GM23338 (cell line): ENCODE results near the gene NPC2. TPM values are rescaled to one million over a fixed set of nuclear protein-coding genes. Genes with fewer than 3 reads are reported as not detected.

Experiments
- ATAC-seq: fragments of 200-7000 bp; cut with Tn5 transposase; 3 replicates; pipeline ENCODE4 v1.9.1; 2020
- DNase-seq: peaks from one replicate; pipeline ENCODE4 v3.0.0-alpha.2; 2015; ENCODE audit warnings: low spot score
- H2AFZ ChIP-seq: fragments of 200-600 bp; sonication (generic); 2 replicates; pipeline ENCODE4 v1.8.0; 2016; ENCODE audit warnings: antibody characterized with exemption, mild to moderate bottlenecking, moderate library complexity
- H3F3A ChIP-seq: fragments of 200-600 bp; sonication (generic); replicated peaks from 2 replicates; pipeline ENCODE4 v1.8.0; 2017; ENCODE audit warnings: antibody characterized with exemption, mixed run types, low read depth
- H3K27ac ChIP-seq: fragments of 200-600 bp; sonication (generic); 2 replicates; pipeline ENCODE4 v1.6.1; 2016; ENCODE audit warnings: low read depth
- H3K27me3 ChIP-seq: fragments of 200-600 bp; sonication (generic); 2 replicates; pipeline ENCODE4 v1.8.0; 2016; ENCODE audit warnings: mild to moderate bottlenecking, mixed run types, moderate library complexity; ENCODE audit not compliant: insufficient read depth
- H3K36me3 ChIP-seq: fragments of 200-600 bp; sonication (generic); 2 replicates; pipeline ENCODE4 v1.8.0; 2016; ENCODE audit warnings: mild to moderate bottlenecking; ENCODE audit not compliant: insufficient read depth
- H3K4me1 ChIP-seq: fragments of 200-600 bp; sonication (generic); 2 replicates; pipeline ENCODE4 v1.8.0; 2016; ENCODE audit warnings: mild to moderate bottlenecking, moderate library complexity; ENCODE audit not compliant: insufficient read depth
- H3K4me2 ChIP-seq: fragments of 200-600 bp; sonication (generic); 2 replicates; pipeline ENCODE4 v1.7.1; 2017; ENCODE audit warnings: mixed run types
- H3K4me3 ChIP-seq: fragments of 200-600 bp; sonication (generic); 2 replicates; pipeline ENCODE4 v1.6.1; 2016; ENCODE audit warnings: mixed run types
- H3K79me2 ChIP-seq: fragments of 200-600 bp; sonication (generic); replicated peaks from 2 replicates; pipeline ENCODE4 v1.8.0; 2017; ENCODE audit warnings: mild to moderate bottlenecking; ENCODE audit not compliant: insufficient read depth
- H3K9me2 ChIP-seq: fragments of 200-600 bp; sonication (generic); 2 replicates; pipeline ENCODE4 v1.8.0; 2017; ENCODE audit not compliant: insufficient read depth
- H4K20me1 ChIP-seq: fragments of 200-600 bp; sonication (generic); replicated peaks from 2 replicates; pipeline ENCODE4 v1.8.0; 2017; ENCODE audit warnings: mild to moderate bottlenecking; ENCODE audit not compliant: insufficient read depth
- H3K27ac Mint-ChIP-seq: 2 replicates; pipeline ENCODE4 v1.8.0; 2020; ENCODE audit warnings: inconsistent platforms, mild to moderate bottlenecking, moderate library complexity, mixed read lengths
- H3K27me3 Mint-ChIP-seq: 3 replicates; pipeline ENCODE4 v1.8.0; 2022; ENCODE audit warnings: low read depth, mild to moderate bottlenecking, moderate library complexity, mixed read lengths, inconsistent platforms; ENCODE audit not compliant: insufficient read depth, poor library complexity
- H3K36me3 Mint-ChIP-seq: 3 replicates; pipeline ENCODE4 v1.8.0; 2021; ENCODE audit warnings: low read depth, mild to moderate bottlenecking, inconsistent platforms, moderate library complexity, mixed read lengths
- H3K4me1 Mint-ChIP-seq: 3 replicates; pipeline ENCODE4 v1.8.0; 2020; ENCODE audit warnings: mild to moderate bottlenecking, inconsistent platforms, mixed read lengths
- H3K4me3 Mint-ChIP-seq: 3 replicates; pipeline ENCODE4 v1.8.0; 2021; ENCODE audit warnings: moderate library complexity, mild to moderate bottlenecking, inconsistent platforms, mixed read lengths
- H3K9me3 Mint-ChIP-seq: 3 replicates; pipeline ENCODE4 v1.8.0; 2020; ENCODE audit warnings: moderate library complexity, mild to moderate bottlenecking, inconsistent platforms, mixed read lengths
- CREB1 ChIP-seq: fragments of 250-450 bp; sonication (Bioruptor Pico); IDR thresholded peaks from 2 replicates; pipeline ENCODE4 v1.5.0; 2020; ENCODE audit warnings: low read depth, mild to moderate bottlenecking, moderate library complexity
- EZH2 ChIP-seq: fragments of 200-600 bp; sonication (generic); IDR thresholded peaks from one replicate; pipeline ENCODE4 v1.8.0; 2017; ENCODE audit warnings: antibody characterized with exemption, mild to moderate bottlenecking, low read depth; ENCODE audit not compliant: unreplicated experiment
- EZH2phosphoT487 ChIP-seq: fragments of 200-600 bp; sonication (generic); IDR thresholded peaks from one replicate; pipeline ENCODE4 v1.8.1; 2018; ENCODE audit warnings: antibody characterized with exemption; ENCODE audit not compliant: unreplicated experiment
- JUNB ChIP-seq: IDR thresholded peaks from one replicate; pipeline ENCODE4 v1.6.1; 2016; ENCODE audit warnings: antibody characterized with exemption; ENCODE audit not compliant: unreplicated experiment
- NANOG ChIP-seq: IDR thresholded peaks from 2 replicates; pipeline ENCODE4 v1.6.1; 2016; ENCODE audit warnings: antibody characterized with exemption, borderline replicate concordance
- POLR2AphosphoS5 ChIP-seq: IDR thresholded peaks from 2 replicates; pipeline ENCODE4 v1.6.1; 2016; ENCODE audit warnings: antibody characterized with exemption, low read depth
- STAT1 ChIP-seq: IDR thresholded peaks from one replicate; pipeline ENCODE4 v1.6.1; 2016; ENCODE audit warnings: antibody characterized with exemption; ENCODE audit not compliant: unreplicated experiment
- ZNF114 ChIP-seq: fragments of 250-450 bp; sonication (Bioruptor Pico); IDR thresholded peaks from 2 replicates; pipeline ENCODE4 v1.5.0; 2020; ENCODE audit warnings: mild to moderate bottlenecking, moderate library complexity
- ZNF331 ChIP-seq: fragments of 250-450 bp; sonication (Bioruptor Pico); IDR thresholded peaks from 2 replicates; pipeline ENCODE4 v1.5.0; 2020; ENCODE audit warnings: low read depth, mild to moderate bottlenecking, moderate library complexity
- polyA plus RNA-seq: library from polyadenylated mRNA; unstranded; fragments of >200 nt; fragmentation: Nextera tagmentation; extraction: Ambion mirVana; gene quantifications from 2 replicates; pipeline ENCODE4 v1.2.1, GENCODE V29; 2016
- total RNA-seq: library from RNA; depleted of rRNA; stranded (reverse); fragments of >200 nt; shearing (Covaris generic); gene quantifications from 2 replicates; pipeline ENCODE4 v1.2.3, GENCODE V29; 2014
- TF ChIP-seq, protein P1 (sequence below), 2 experiments: fragments of 200-600 bp in 1 of 2; sonication (generic) in 1 of 2; conservative IDR thresholded peaks; 2 replicates each; pipeline versions ENCODE4 v1.5.1 to v1.6.1; 2016 to 2017; ENCODE audit warnings: antibody characterized with exemption in 2 of 2, low read depth in 2 of 2, mild to moderate bottlenecking in 2 of 2, moderate library complexity in 1 of 2
- TF ChIP-seq, protein P2 (sequence below): IDR thresholded peaks from one replicate; pipeline ENCODE4 v1.6.1; 2018; ENCODE audit warnings: antibody characterized with exemption; ENCODE audit not compliant: unreplicated experiment
- TF ChIP-seq, protein P3 (sequence below): IDR thresholded peaks from 2 replicates; pipeline ENCODE4 v1.6.1; 2016; ENCODE audit warnings: antibody characterized with exemption

NPC2 gene
- total and polyA plus RNA-seq, 2 experiments from 2014 or later: 287 to 344 TPM

DNA sequence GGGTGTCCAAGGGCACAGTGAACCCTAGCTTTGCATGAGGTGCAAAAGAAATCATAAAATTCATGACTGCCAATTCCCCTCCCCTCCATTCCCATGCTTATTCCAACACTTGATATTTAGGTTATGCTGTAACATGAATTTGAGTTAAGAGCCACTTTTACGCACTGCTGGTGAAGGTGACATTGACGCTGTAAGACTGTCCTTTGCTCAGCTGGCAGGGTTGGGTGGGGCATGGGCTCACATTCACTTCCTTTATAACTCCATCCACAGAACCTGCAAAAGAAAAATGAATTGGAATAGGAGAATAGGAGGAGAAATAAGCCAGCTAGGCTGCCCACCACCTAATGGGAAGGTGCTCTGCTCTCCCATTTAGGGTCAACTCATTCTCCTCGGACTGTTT lies 6.9 kb downstream of the NPC2 start (continued):
- TF ChIP-seq, protein P1, sequence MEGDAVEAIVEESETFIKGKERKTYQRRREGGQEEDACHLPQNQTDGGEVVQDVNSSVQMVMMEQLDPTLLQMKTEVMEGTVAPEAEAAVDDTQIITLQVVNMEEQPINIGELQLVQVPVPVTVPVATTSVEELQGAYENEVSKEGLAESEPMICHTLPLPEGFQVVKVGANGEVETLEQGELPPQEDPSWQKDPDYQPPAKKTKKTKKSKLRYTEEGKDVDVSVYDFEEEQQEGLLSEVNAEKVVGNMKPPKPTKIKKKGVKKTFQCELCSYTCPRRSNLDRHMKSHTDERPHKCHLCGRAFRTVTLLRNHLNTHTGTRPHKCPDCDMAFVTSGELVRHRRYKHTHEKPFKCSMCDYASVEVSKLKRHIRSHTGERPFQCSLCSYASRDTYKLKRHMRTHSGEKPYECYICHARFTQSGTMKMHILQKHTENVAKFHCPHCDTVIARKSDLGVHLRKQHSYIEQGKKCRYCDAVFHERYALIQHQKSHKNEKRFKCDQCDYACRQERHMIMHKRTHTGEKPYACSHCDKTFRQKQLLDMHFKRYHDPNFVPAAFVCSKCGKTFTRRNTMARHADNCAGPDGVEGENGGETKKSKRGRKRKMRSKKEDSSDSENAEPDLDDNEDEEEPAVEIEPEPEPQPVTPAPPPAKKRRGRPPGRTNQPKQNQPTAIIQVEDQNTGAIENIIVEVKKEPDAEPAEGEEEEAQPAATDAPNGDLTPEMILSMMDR (conservative IDR thresholded peaks at IDR 0.05; ENCODE audit: low read depth in 2 of 2): no peak
- no peak for TF ChIP-seq POLR2AphosphoS5
- TF ChIP-seq, protein P2, sequence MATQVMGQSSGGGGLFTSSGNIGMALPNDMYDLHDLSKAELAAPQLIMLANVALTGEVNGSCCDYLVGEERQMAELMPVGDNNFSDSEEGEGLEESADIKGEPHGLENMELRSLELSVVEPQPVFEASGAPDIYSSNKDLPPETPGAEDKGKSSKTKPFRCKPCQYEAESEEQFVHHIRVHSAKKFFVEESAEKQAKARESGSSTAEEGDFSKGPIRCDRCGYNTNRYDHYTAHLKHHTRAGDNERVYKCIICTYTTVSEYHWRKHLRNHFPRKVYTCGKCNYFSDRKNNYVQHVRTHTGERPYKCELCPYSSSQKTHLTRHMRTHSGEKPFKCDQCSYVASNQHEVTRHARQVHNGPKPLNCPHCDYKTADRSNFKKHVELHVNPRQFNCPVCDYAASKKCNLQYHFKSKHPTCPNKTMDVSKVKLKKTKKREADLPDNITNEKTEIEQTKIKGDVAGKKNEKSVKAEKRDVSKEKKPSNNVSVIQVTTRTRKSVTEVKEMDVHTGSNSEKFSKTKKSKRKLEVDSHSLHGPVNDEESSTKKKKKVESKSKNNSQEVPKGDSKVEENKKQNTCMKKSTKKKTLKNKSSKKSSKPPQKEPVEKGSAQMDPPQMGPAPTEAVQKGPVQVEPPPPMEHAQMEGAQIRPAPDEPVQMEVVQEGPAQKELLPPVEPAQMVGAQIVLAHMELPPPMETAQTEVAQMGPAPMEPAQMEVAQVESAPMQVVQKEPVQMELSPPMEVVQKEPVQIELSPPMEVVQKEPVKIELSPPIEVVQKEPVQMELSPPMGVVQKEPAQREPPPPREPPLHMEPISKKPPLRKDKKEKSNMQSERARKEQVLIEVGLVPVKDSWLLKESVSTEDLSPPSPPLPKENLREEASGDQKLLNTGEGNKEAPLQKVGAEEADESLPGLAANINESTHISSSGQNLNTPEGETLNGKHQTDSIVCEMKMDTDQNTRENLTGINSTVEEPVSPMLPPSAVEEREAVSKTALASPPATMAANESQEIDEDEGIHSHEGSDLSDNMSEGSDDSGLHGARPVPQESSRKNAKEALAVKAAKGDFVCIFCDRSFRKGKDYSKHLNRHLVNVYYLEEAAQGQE: no peak
- no peak for TF ChIP-seq ZNF331
- no peak for TF ChIP-seq EZH2phosphoT487
- TF ChIP-seq NANOG: no peak
- TF ChIP-seq ZNF114: no peak
- TF ChIP-seq STAT1: no peak

DNA sequence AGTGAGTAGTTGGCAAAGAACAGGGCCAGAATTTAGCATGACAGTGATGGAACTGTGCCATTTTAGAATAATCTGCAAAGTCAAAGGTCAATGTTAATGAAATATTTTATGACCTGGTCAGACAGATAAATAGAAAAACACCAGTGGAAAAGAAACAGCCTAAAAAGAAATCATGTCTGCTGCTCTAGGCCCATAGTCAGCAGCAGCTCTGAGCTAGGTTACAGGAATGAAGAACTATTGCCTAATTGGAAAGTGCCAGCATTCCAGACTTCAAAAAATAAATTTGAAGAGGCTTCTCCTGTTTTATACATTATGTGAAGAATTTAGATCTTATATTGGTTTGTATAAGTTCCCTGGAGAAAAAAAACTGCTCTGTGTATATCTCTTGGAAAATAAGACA lies 9.8 kb downstream of the NPC2 start:
- no peak overlapping the region for H2AFZ ChIP-seq
- Mint-ChIP-seq H3K4me3 (no peak overlapping the region), H3K36me3 (peaks cover 32% of the 10 kb centered on the region), H3K27me3 (peaks cover 3% of the 10 kb centered on the region), H3K27ac (no peak overlapping the region), H3K9me3 (no peaks in the 10 kb centered on the region), H3K4me1 (peaks cover 22% of the 10 kb centered on the region; the same call in 2 of the 3 replicates)
- peaks cover 16% of the 10 kb centered on the region for H3K4me1 ChIP-seq
- H3K27me3 ChIP-seq: no peaks in the 10 kb centered on the region
- H3K4me2 ChIP-seq: no peak overlapping the region
- H3K9me2 ChIP-seq: no peaks in the 10 kb centered on the region
- DNase-seq (no peak), ATAC-seq (no peak)
- H3K27ac ChIP-seq: no peak overlapping the region
- H3K4me3 ChIP-seq: no peak overlapping the region
- peaks cover 35% of the 10 kb centered on the region for H3K36me3 ChIP-seq
- peaks cover 11% of the 10 kb centered on the region; the same call in 1 of the 2 replicates for H4K20me1 ChIP-seq
- H3F3A ChIP-seq: peaks cover 7% of the 10 kb centered on the region; the same call in 1 of the 2 replicates
- H3K79me2 ChIP-seq: peaks cover 9% of the 10 kb centered on the region; the same call in 1 of the 2 replicates
- no peak for TF ChIP-seq ZNF114
- TF ChIP-seq EZH2phosphoT487: no peak
- no peak for TF ChIP-seq EZH2
- TF ChIP-seq CREB1 (CRISPR knock-in tag): no peak
- no peak for TF ChIP-seq POLR2AphosphoS5
- TF ChIP-seq, protein P2: no peak
- no peak for TF ChIP-seq NANOG
- TF ChIP-seq, protein P1 (conservative IDR thresholded peaks at IDR 0.05; ENCODE audit: low read depth in 2 of 2): no peak
- no peak for TF ChIP-seq STAT1
- no peak for TF ChIP-seq JUNB
- TF ChIP-seq, protein P3, sequence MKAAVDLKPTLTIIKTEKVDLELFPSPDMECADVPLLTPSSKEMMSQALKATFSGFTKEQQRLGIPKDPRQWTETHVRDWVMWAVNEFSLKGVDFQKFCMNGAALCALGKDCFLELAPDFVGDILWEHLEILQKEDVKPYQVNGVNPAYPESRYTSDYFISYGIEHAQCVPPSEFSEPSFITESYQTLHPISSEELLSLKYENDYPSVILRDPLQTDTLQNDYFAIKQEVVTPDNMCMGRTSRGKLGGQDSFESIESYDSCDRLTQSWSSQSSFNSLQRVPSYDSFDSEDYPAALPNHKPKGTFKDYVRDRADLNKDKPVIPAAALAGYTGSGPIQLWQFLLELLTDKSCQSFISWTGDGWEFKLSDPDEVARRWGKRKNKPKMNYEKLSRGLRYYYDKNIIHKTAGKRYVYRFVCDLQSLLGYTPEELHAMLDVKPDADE: no peak
- no peak for TF ChIP-seq ZNF331
